ENCODE measurements around the gene SH2D1A. TPM values are rescaled to one million over a fixed set of nuclear protein-coding genes. Genes with fewer than 3 reads are reported as not detected.
"Not testable (repeated sequence)": the region's sequence is repeated elsewhere in the genome, so short reads cannot be mapped to it uniquely, and the experiment has no call there.

The SH2D1A gene
- total RNA-seq, 4 donors from 2014 or later: 1.7 to 8.6 (median 5.5) TPM

- TF ChIP-seq POLR2AphosphoS5 (IDR thresholded peaks at IDR 0.05) (no peak), EP300 (IDR thresholded peaks at IDR 0.05) (no peak), CTCF (IDR thresholded peaks at IDR 0.05) (no peak), POLR2A (IDR thresholded peaks at IDR 0.05; ENCODE audit: low read depth) (no peak)
- Histone ChIP-seq H3K27me3 (no peaks in the 10 kb centered on the region), H3K36me3 (no peaks in the 10 kb centered on the region), H3K4me1 (no peaks in the 10 kb centered on the region), H3K4me3 (no peak overlapping the region), H3K9me3 (no peaks in the 10 kb centered on the region), H3K27ac (replicated peaks in 1 of 4) (no peak overlapping the region)
- no peak for DNase-seq (ENCODE audit: extremely low spot score)
- 82% methylated on average over 1 of the region's 1 CpG for WGBS
- intact Hi-C loops (cut with DNase I): no loop called here
Measured at GRCh38 chrX:124405868-124406267, 59.5 kb downstream of the SH2D1A start.

GRCh38 chrX:124406294-124407014, 60.1 kb downstream of the SH2D1A start:
- Histone ChIP-seq H3K4me1 (no peaks in the 10 kb centered on the region), H3K36me3 (no peaks in the 10 kb centered on the region), H3K27me3 (no peaks in the 10 kb centered on the region), H3K27ac (replicated peaks in 1 of 4) (no peak overlapping the region), H3K9me3 (no peaks in the 10 kb centered on the region), H3K4me3 (no peak overlapping the region)
- 33% methylated on average over 12 of the region's 12 CpGs for WGBS
- intact Hi-C loops (cut with DNase I): no loop called here
- DNase-seq (ENCODE audit: extremely low spot score): no peak
- TF ChIP-seq CTCF (IDR thresholded peaks at IDR 0.05) (peak; percentile 49 to 54 (median 54)), EP300 (IDR thresholded peaks at IDR 0.05) (no peak)

GRCh38 chrX:124407226-124407625, 60.9 kb downstream of the SH2D1A start:
- H3K9me3 ChIP-seq: no peaks in the 10 kb centered on the region
- intact Hi-C loops (cut with DNase I): no loop called here
- no peaks in the 10 kb centered on the region for H3K27me3 ChIP-seq
- no peak for TF ChIP-seq POLR2A (IDR thresholded peaks at IDR 0.05; ENCODE audit: low read depth)
- H3K27ac ChIP-seq (replicated peaks in 1 of 4): no peak overlapping the region
- DNase-seq (ENCODE audit: extremely low spot score): no peak
- WGBS: 50% methylated on average over 1 of the region's 1 CpG
- no peak overlapping the region for H3K4me3 ChIP-seq
- no peaks in the 10 kb centered on the region for H3K36me3 ChIP-seq
- no peaks in the 10 kb centered on the region for H3K4me1 ChIP-seq

- H3K27me3 ChIP-seq; H3K36me3 ChIP-seq; H3K4me1 ChIP-seq; DNase-seq (ENCODE audit: extremely low spot score); H3K27ac ChIP-seq (replicated peaks in 1 of 4); H3K4me3 ChIP-seq; H3K9me3 ChIP-seq; intact Hi-C loops (cut with DNase I): not testable (repeated sequence)
- WGBS: 81% methylated on average over 6 of the region's 6 CpGs
Measured at GRCh38 chrX:124408380-124408779, 62.0 kb downstream of the SH2D1A start.

GRCh38 chrX:124413244-124413643, 66.9 kb downstream of the SH2D1A start:
- intact Hi-C loops (cut with DNase I): no loop called here
- Histone ChIP-seq H3K9me3 (no peaks in the 10 kb centered on the region), H3K27ac (replicated peaks in 1 of 4) (no peak overlapping the region), H3K4me1 (no peaks in the 10 kb centered on the region), H3K4me3 (no peak overlapping the region), H3K27me3 (no peaks in the 10 kb centered on the region), H3K36me3 (no peaks in the 10 kb centered on the region)
- DNase-seq (ENCODE audit: extremely low spot score): no peak
- WGBS: 83% methylated on average over 6 of the region's 6 CpGs
- TF ChIP-seq POLR2A (IDR thresholded peaks at IDR 0.05; ENCODE audit: low read depth) (no peak), POLR2AphosphoS5 (IDR thresholded peaks at IDR 0.05) (no peak), EP300 (IDR thresholded peaks at IDR 0.05) (no peak), CTCF (IDR thresholded peaks at IDR 0.05) (no peak)

GRCh38 chrX:124414281-124414680, 67.9 kb downstream of the SH2D1A start:
- no peaks in the 10 kb centered on the region for H3K9me3 ChIP-seq
- no peaks in the 10 kb centered on the region for H3K27me3 ChIP-seq
- 68% methylated on average over 5 of the region's 5 CpGs for WGBS
- no peak overlapping the region for H3K4me3 ChIP-seq
- no peak for DNase-seq (ENCODE audit: extremely low spot score)
- intact Hi-C loops (cut with DNase I): no loop called here
- no peak for TF ChIP-seq CTCF (IDR thresholded peaks at IDR 0.05)
- H3K27ac ChIP-seq (replicated peaks in 1 of 4): no peak overlapping the region
- no peaks in the 10 kb centered on the region for H3K36me3 ChIP-seq
- H3K4me1 ChIP-seq: no peaks in the 10 kb centered on the region

All from esophagus muscularis mucosa (tissue), 4 donors.